ENCODE results near the gene SPRR2F. TPM values are rescaled to one million over a fixed set of nuclear protein-coding genes. Genes with fewer than 3 reads are reported as not detected.
"Not testable (repeated sequence)": the region's sequence is repeated elsewhere in the genome, so short reads cannot be mapped to it uniquely, and the experiment has no call there.

SPRR2F gene
- total and polyA plus RNA-seq, 2 experiments from 2014 or later: 0.44 TPM; not detected in 1

- H3K9me3 Mint-ChIP-seq: peaks cover 36% of the 10 kb centered on the region
- not testable (repeated sequence) for H3K4me3 Mint-ChIP-seq; ATAC-seq; H3K4me3 ChIP-seq; H2AFZ ChIP-seq; H3K36me3 ChIP-seq (ENCODE audit: insufficient read depth); H4K20me1 ChIP-seq (replicated peaks; ENCODE audit: insufficient read depth); H3K79me2 ChIP-seq (replicated peaks; ENCODE audit: insufficient read depth); DNase-seq (ENCODE audit: low spot score); H3K9me2 ChIP-seq (ENCODE audit: insufficient read depth); H3K27ac Mint-ChIP-seq; H3K27me3 ChIP-seq (ENCODE audit: insufficient read depth); H3K27ac ChIP-seq (ENCODE audit: low read depth); H3K4me2 ChIP-seq; H3K27me3 Mint-ChIP-seq (ENCODE audit: insufficient read depth, low read depth, poor library complexity); H3F3A ChIP-seq (replicated peaks; ENCODE audit: low read depth)
- H3K4me1 ChIP-seq (ENCODE audit: insufficient read depth): peaks cover 16% of the 10 kb centered on the region; the same call in 1 of the 2 replicates
- H3K36me3 Mint-ChIP-seq (ENCODE audit: low read depth): peaks cover 51% of the 10 kb centered on the region
- peaks cover 35% of the 10 kb centered on the region for H3K4me1 Mint-ChIP-seq
Observed at GRCh38 chr1:153128688-153129087, 15.4 kb upstream of the SPRR2F start.

GRCh38 chr1:153127296-153127695, 14.0 kb upstream of the SPRR2F start:
- ATAC-seq (no peak), DNase-seq (ENCODE audit: low spot score) (no peak)
- Histone ChIP-seq H3K79me2 (replicated peaks; ENCODE audit: insufficient read depth) (no peaks in the 10 kb centered on the region), H3K4me1 (ENCODE audit: insufficient read depth) (peaks cover 20% of the 10 kb centered on the region; the same call in 1 of the 2 replicates), H3K4me3 (no peak overlapping the region), H3K4me2 (no peak overlapping the region), H3K36me3 (ENCODE audit: insufficient read depth) (peaks cover 4% of the 10 kb centered on the region; the same call in 1 of the 2 replicates), H4K20me1 (replicated peaks; ENCODE audit: insufficient read depth) (no peaks in the 10 kb centered on the region), H3K27me3 (ENCODE audit: insufficient read depth) (no peaks in the 10 kb centered on the region), H3F3A (replicated peaks; ENCODE audit: low read depth) (0 out of 2 replicates have a peak, but pooled peaks cover 3% of the 10 kb centered on the region), H3K9me2 (ENCODE audit: insufficient read depth) (0 out of 2 replicates have a peak, but pooled peaks cover 3% of the 10 kb centered on the region), H2AFZ (peak overlapping the region; percentile 5; the same call in 1 of the 2 replicates), H3K27ac (ENCODE audit: low read depth) (no peak overlapping the region)
- H3K36me3 Mint-ChIP-seq (ENCODE audit: low read depth): peaks cover 51% of the 10 kb centered on the region
- no peak for TF ChIP-seq NANOG (IDR thresholded peaks at IDR 0.05; ENCODE audit: borderline replicate concordance)
- no peak for TF ChIP-seq POLR2AphosphoS5 (IDR thresholded peaks at IDR 0.05; ENCODE audit: low read depth)
- no peak for TF ChIP-seq ZNF114 (CRISPR knock-in tag; IDR thresholded peaks at IDR 0.05)
- TF ChIP-seq EZH2phosphoT487 (IDR thresholded peaks at IDR 0.05; ENCODE audit: unreplicated experiment): no peak
- TF ChIP-seq ZNF331 (CRISPR knock-in tag; IDR thresholded peaks at IDR 0.05; ENCODE audit: low read depth): no peak
- TF ChIP-seq REST (IDR thresholded peaks at IDR 0.05; ENCODE audit: unreplicated experiment): no peak
- no peak for TF ChIP-seq ZNF462 (CRISPR knock-in tag; IDR thresholded peaks at IDR 0.05)
- no peak for TF ChIP-seq STAT1 (IDR thresholded peaks at IDR 0.05; ENCODE audit: unreplicated experiment)
- no peak for TF ChIP-seq JUNB (IDR thresholded peaks at IDR 0.05; ENCODE audit: unreplicated experiment)
- H3K4me3 Mint-ChIP-seq: no peak overlapping the region
- H3K27me3 Mint-ChIP-seq (ENCODE audit: insufficient read depth, low read depth, poor library complexity): no peaks in the 10 kb centered on the region
- H3K9me3 Mint-ChIP-seq: peaks cover 44% of the 10 kb centered on the region
- no peak overlapping the region for H3K27ac Mint-ChIP-seq
- peaks cover 46% of the 10 kb centered on the region for H3K4me1 Mint-ChIP-seq

Data from GM23338 (cell line).